ENCODE results near the gene GLYR1. TPM values are rescaled to one million over a fixed set of nuclear protein-coding genes. Genes with fewer than 3 reads are reported as not detected.

The GLYR1 gene
- total and polyA plus RNA-seq, 10 of the 15 experiments (the other 5 are each of a cell fraction or from before 2014, with no cell fraction given) = 7.3 to 90.2 (median 57.2) TPM

GRCh38 chr16:4825196-4825595 is 21.9 kb downstream of the GLYR1 start:
- H3K4me3 ChIP-seq = no peak overlapping the region
- no peak for ATAC-seq
- DNase-seq (ENCODE audit: low read depth, low spot score) = no peak
- no TSS peak for BruUV-seq (replicated peaks)
- in situ Hi-C loops (cut with MboI) = no loop called here
- no peaks in the 10 kb centered on the region for H3K79me2 ChIP-seq (ENCODE audit: control insufficient read depth, insufficient read depth, low read length)
- RAD21 ChIA-PET (ENCODE audit: unreplicated experiment) = no interaction called here
- peaks cover 2% of the 10 kb centered on the region; the same call in 1 of the 2 replicates for H4K20me1 ChIP-seq (ENCODE audit: control insufficient read depth, insufficient read depth)
- H3K4me1 ChIP-seq (ENCODE audit: control insufficient read depth, insufficient read depth, low read length) = no peaks in the 10 kb centered on the region
- no peak for FAIRE-seq
- SMC1A ChIA-PET (ENCODE audit: uncharacterized antibody, unreplicated experiment) = no interaction called here
- H3K27me3 ChIP-seq (replicated peaks in 1 of 2; ENCODE audit: control insufficient read depth in 2 of 2, insufficient read depth in 2 of 2, low read length in 1 of 2) = no peaks in the 10 kb centered on the region
- WGBS (ENCODE audit: insufficient coverage, insufficient replicate concordance, low lambda C conversion rate, missing lambda C conversion rate) = 97% methylated on average over 8 of the region's 8 CpGs
- no peak overlapping the region for H3K27ac ChIP-seq (ENCODE audit: control insufficient read depth, insufficient read depth)
- H2AFZ ChIP-seq (ENCODE audit: control insufficient read depth, low read depth, low read length) = no peak overlapping the region
- intact Hi-C loops (cut with micrococcal nuclease; ENCODE audit: unreplicated experiment) = no loop called here
- TF ChIP-seq SMAD1 (IDR thresholded peaks at IDR 0.05; ENCODE audit: low read depth, partially characterized antibody) (no peak), ASH2L (IDR thresholded peaks at IDR 0.05; ENCODE audit: borderline replicate concordance, low read depth) (no peak), SMAD5 (IDR thresholded peaks at IDR 0.05; ENCODE audit: low read depth) (no peak), ESRRA (IDR thresholded peaks at IDR 0.05; ENCODE audit: low read length) (no peak), USF2 (IDR thresholded peaks at IDR 0.05; ENCODE audit: borderline replicate concordance, low read depth, low read length) (no peak), CUX1 (IDR thresholded peaks at IDR 0.05; ENCODE audit: insufficient replicate concordance, low read depth, low read length) (no peak), NFYB (IDR thresholded peaks at IDR 0.05; ENCODE audit: insufficient read depth, low read depth, low read length) (no peak), CHD2 (IDR thresholded peaks at IDR 0.05; ENCODE audit: borderline replicate concordance, low read depth, low read length) (no peak), JUND (IDR thresholded peaks at IDR 0.05; ENCODE audit: low read depth, low read length) (no peak)
- CTCF ChIA-PET = no interaction called here
- no peaks in the 10 kb centered on the region for H3K9me3 ChIP-seq (replicated peaks; ENCODE audit: control insufficient read depth, insufficient read depth, low read length)
- POLR2A ChIA-PET = no interaction called here
- no peak overlapping the region for H3K9ac ChIP-seq (ENCODE audit: control insufficient read depth, insufficient read depth, low read length)
- H3K4me2 ChIP-seq (ENCODE audit: control insufficient read depth, insufficient read depth) = no peak overlapping the region
- peaks cover 27 to 45% of the 10 kb centered on the region in 2 experiments for H3K36me3 ChIP-seq (ENCODE audit: control insufficient read depth in 2 of 2, insufficient read depth in 2 of 2, low read length in 1 of 2)
